ENCODE measurements around the gene ALKBH5.
"Not testable (repeated sequence)": the region's sequence is repeated elsewhere in the genome, so short reads cannot be mapped to it uniquely, and the experiment has no call there.

The ALKBH5 gene

GRCh38 chr17:18205861-18206260 lies 22.2 kb downstream of the ALKBH5 start:
- in situ Hi-C loops (cut with MboI; ENCODE audit: low sequenced_read_pairs, unreplicated experiment) = no loop called here
- TF ChIP-seq, protein P1, sequence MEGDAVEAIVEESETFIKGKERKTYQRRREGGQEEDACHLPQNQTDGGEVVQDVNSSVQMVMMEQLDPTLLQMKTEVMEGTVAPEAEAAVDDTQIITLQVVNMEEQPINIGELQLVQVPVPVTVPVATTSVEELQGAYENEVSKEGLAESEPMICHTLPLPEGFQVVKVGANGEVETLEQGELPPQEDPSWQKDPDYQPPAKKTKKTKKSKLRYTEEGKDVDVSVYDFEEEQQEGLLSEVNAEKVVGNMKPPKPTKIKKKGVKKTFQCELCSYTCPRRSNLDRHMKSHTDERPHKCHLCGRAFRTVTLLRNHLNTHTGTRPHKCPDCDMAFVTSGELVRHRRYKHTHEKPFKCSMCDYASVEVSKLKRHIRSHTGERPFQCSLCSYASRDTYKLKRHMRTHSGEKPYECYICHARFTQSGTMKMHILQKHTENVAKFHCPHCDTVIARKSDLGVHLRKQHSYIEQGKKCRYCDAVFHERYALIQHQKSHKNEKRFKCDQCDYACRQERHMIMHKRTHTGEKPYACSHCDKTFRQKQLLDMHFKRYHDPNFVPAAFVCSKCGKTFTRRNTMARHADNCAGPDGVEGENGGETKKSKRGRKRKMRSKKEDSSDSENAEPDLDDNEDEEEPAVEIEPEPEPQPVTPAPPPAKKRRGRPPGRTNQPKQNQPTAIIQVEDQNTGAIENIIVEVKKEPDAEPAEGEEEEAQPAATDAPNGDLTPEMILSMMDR (IDR thresholded peaks at IDR 0.05; ENCODE audit: borderline replicate concordance, control extremely low read depth, extremely low read depth, insufficient read depth, missing control alignments) = no peak
- DNase-seq (ENCODE audit: low spot score) = no peak

DNA sequence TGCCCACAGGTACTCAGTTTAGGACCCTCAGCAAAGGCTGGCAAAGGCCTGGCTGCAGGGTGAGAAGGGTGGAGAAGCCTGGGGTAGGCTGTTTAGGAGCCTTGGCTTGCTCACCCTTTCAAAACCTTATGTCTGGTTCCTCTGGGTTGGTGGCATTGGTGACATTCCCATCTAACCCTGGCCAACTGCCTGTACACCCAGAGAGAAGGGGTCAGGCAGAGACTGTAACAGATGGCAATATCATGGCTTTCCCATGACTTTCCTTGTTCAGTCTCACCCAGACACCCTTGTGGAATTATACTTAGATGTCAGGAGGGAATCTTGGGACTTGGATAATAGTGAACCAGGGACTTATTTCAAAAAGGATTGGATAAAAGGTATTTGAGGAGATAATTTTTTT lies 23.3 kb downstream of the ALKBH5 start:
- TF ChIP-seq, protein P1 (IDR thresholded peaks at IDR 0.05; ENCODE audit: borderline replicate concordance, control extremely low read depth, extremely low read depth, insufficient read depth, missing control alignments) = no peak
- no peak for DNase-seq (ENCODE audit: low spot score)
- in situ Hi-C loops (cut with MboI; ENCODE audit: low sequenced_read_pairs, unreplicated experiment) = no loop called here

- TF ChIP-seq, protein P1 (IDR thresholded peaks at IDR 0.05; ENCODE audit: borderline replicate concordance, control extremely low read depth, extremely low read depth, insufficient read depth, missing control alignments) = no peak
- DNase-seq (ENCODE audit: low spot score) = no peak
- in situ Hi-C loops (cut with MboI; ENCODE audit: low sequenced_read_pairs, unreplicated experiment) = no loop called here
These were observed 24.5 kb downstream of the ALKBH5 start for GRCh38 chr17:18208092-18208491.

GRCh38 chr17:18213666-18214270 lies 30.1 kb downstream of the ALKBH5 start:
- TF ChIP-seq, protein P1 (IDR thresholded peaks at IDR 0.05; ENCODE audit: borderline replicate concordance, control extremely low read depth, extremely low read depth, insufficient read depth, missing control alignments) = no peak
- in situ Hi-C loops (cut with MboI; ENCODE audit: low sequenced_read_pairs, unreplicated experiment) = no loop called here
- no peak for DNase-seq (ENCODE audit: low spot score)

DNA sequence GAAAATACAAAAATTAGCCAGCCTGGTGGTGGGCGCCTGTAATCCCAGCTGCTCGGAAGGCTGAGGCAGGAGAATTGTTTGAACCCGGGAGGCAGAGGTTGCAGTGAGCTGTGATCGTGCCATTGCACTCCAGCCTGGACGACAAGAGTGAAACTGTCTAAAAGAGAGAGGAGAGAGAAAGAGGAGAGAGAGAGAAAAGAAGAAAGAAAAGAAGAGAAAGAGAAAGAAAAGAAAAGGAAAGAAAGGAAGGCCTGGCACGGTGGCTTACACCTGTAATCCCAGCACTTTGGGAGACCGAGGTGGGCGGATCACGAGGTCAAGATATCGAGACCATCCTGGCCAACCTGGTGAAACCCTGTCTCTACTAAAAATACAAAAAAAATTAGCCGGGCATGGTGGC lies 33.3 kb downstream of the ALKBH5 start:
- in situ Hi-C loops (cut with MboI; ENCODE audit: low sequenced_read_pairs, unreplicated experiment); DNase-seq (ENCODE audit: low spot score): not testable (repeated sequence)

DNA sequence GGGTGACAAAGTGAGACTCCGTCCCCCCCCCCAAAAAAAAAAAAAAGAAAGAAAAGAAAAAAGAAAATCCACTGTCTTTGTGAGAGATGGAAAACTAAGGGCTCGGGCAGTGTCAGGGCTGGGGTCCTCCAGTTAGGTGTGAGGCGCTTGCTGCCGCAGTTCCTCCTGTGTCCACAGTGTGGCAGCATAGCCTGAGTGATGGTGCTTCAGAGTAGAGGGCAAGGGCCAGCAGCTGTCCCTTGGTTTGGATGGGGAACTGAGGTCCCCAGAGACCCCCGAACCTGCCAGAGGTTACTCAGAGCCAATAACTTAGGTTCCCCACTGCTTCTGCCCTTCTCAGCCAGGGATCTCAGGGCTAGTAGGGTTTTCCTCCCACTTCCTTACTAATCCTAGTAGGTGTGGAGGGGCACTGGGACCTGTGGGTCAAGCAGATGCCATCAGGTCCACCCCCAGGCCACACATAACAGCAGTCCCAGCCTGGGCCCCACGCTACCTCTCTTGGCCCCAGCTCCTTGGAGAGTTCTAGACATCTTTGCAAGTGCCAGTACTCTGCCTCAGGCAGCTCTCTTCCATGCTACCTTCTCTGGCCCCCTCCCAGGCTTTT lies 33.9 kb downstream of the ALKBH5 start:
- peak; percentile 90 for DNase-seq (ENCODE audit: low spot score)
- in situ Hi-C loops (cut with MboI; ENCODE audit: low sequenced_read_pairs, unreplicated experiment) = no loop called here
- TF ChIP-seq, protein P1 (IDR thresholded peaks at IDR 0.05; ENCODE audit: borderline replicate concordance, control extremely low read depth, extremely low read depth, insufficient read depth, missing control alignments) = peak; percentile 95

DNA sequence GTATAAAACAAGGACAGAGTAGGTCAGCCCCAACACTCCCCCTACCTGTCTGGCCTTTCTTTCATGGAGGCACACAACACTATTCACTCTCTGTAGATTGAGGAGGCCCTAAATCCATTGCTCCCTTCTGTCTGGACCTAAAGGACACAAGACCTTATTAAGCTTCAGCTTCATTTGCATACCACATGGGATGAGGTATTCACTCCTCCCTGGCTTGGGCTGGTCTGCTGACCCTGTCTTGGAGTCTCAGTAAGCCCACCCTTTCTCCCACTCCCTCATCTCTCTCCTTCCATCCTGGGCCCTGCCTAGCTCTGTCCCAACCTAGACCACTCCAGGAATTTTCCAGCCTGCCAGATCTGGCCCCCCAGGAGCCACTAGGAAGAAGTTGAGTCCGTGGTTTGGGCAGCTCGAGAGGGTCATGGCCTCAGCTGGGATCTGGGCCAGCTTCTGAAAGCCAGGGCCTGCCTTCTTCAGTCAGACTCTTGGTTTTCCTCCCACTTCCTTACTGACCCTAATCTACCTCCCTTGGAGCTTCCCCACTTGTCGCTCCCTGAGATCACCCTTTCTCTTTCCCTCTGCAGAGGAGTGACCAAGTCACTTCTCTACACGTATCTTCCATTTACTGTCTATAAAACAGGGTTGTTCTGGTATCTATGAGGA lies 35.3 kb downstream of the ALKBH5 start:
- in situ Hi-C loops (cut with MboI; ENCODE audit: low sequenced_read_pairs, unreplicated experiment) = no loop called here
- DNase-seq (ENCODE audit: low spot score) = no peak
- TF ChIP-seq, protein P1 (IDR thresholded peaks at IDR 0.05; ENCODE audit: borderline replicate concordance, control extremely low read depth, extremely low read depth, insufficient read depth, missing control alignments) = no peak

Data from GM13976 (cell line).